Panc1 (cell line): ENCODE measurements around the gene NEURL2. TPM values are rescaled to one million over a fixed set of nuclear protein-coding genes. Genes with fewer than 3 reads are reported as not detected.

Experiments
- ATAC-seq: fragments of 200-7000 bp; cut with Tn5 transposase; 2 replicates; pipeline ENCODE4 v1.9.1; 2020; ENCODE audit warnings: mild to moderate bottlenecking, moderate library complexity
- BruUV-seq: library from RNA; stranded (reverse); fragments of 400-500 nt; replicated peaks from 2 replicates; lab custom pipeline; 2021; lab: Mats Ljungman, UMichigan
- CTCF ChIA-PET: fragments of 300-600 bp; sonication (Branson Sonifier 250); formaldehyde crosslinking; loops from one replicate; lab custom pipeline; 2022; ENCODE audit warnings: antibody characterized with exemption; lab: Charles Lee
- POLR2A ChIA-PET: fragments of 300-600 bp; sonication (Branson Sonifier 250); formaldehyde crosslinking; loops from one replicate; lab custom pipeline; 2022; ENCODE audit warnings: antibody characterized with exemption; lab: Charles Lee
- DNase-seq: peaks from one replicate; pipeline ENCODE4 v3.0.0-alpha.2; 2010; ENCODE audit warnings: low read depth, low spot score
- H3K27ac ChIP-seq: 2 replicates; pipeline ENCODE4 v1.5.1; 2011; ENCODE audit warnings: mild to moderate bottlenecking, low read length, inconsistent platforms
- H3K27me3 ChIP-seq: fragments of 200-500 bp; sonication (Bioruptor generic); 2 replicates; pipeline ENCODE4 v1.6.0; 2014; ENCODE audit warnings: low read length, inconsistent platforms; ENCODE audit not compliant: control insufficient read depth, insufficient read depth
- H3K36me3 ChIP-seq: fragments of 200-500 bp; sonication (Bioruptor generic); 2 replicates; pipeline ENCODE4 v1.5.1; 2014; ENCODE audit warnings: inconsistent platforms, mild to moderate bottlenecking, low read length, moderate library complexity; ENCODE audit not compliant: control insufficient read depth, insufficient read depth
- H3K4me1 ChIP-seq: 2 replicates; pipeline ENCODE4 v1.5.1; 2011; ENCODE audit warnings: inconsistent platforms, mild to moderate bottlenecking, low read length, moderate library complexity; ENCODE audit not compliant: control insufficient read depth, insufficient read depth
- H3K4me3 ChIP-seq, 2 experiments: 2 replicates each; pipeline ENCODE4 v1.5.1; 2011 to 2012; ENCODE audit warnings: low read depth in 2 of 2, low read length in 2 of 2, mild to moderate bottlenecking in 2 of 2, inconsistent platforms in 1 of 2, moderate library complexity in 1 of 2
- H3K9me3 ChIP-seq: fragments of 200-500 bp; sonication (Bioruptor generic); 2 replicates; pipeline ENCODE4 v1.5.1; 2014; ENCODE audit warnings: low read depth, mild to moderate bottlenecking, inconsistent platforms, low read length, moderate library complexity; ENCODE audit not compliant: control insufficient read depth, insufficient read depth
- POLR2AphosphoS5 ChIP-seq: IDR thresholded peaks from 2 replicates; pipeline ENCODE4 v1.6.1; 2012; ENCODE audit warnings: mild to moderate bottlenecking, low read depth, low read length, moderate library complexity
- REST ChIP-seq, 2 experiments: IDR thresholded peaks; 2 replicates each; pipeline ENCODE4 v1.6.1; 2011 to 2012; ENCODE audit warnings: low read depth in 2 of 2, control low read depth in 1 of 2, low read length in 1 of 2, mild to moderate bottlenecking in 1 of 2, moderate library complexity in 1 of 2; ENCODE audit not compliant: insufficient read depth in 1 of 2
- SIN3A ChIP-seq: IDR thresholded peaks from 2 replicates; pipeline ENCODE4 v1.6.1; 2012; ENCODE audit warnings: low read depth, mild to moderate bottlenecking, low read length, moderate library complexity, borderline replicate concordance; ENCODE audit not compliant: insufficient read depth
- TCF7L2 ChIP-seq: IDR thresholded peaks from 2 replicates; pipeline ENCODE4 v1.6.1; 2011; ENCODE audit warnings: mild to moderate bottlenecking, low read depth, low read length, inconsistent platforms
- in situ Hi-C: cut with HindIII; loops from 2 replicates; pipeline ENCODE4 v1.10.0; 2016; ENCODE audit warnings: low sequenced_read_pairs, low pct_unique_long_range_greater_than_20kb
- intact Hi-C: fragments of 100-400 bp; cut with micrococcal nuclease; formaldehyde crosslinking; loops from one replicate; pipeline ENCODE4 v1.10.0; 2022; ENCODE audit not compliant: unreplicated experiment
- total RNA-seq: library from RNA; stranded (reverse); gene quantifications from one replicate; pipeline ENCODE4 v1.2.1, GENCODE V29; 2021; ENCODE audit not compliant: unreplicated experiment
- TF ChIP-seq, protein P1 (sequence below): fragments of 450-650 bp; IDR thresholded peaks from 2 replicates; pipeline ENCODE4 v1.5.1; 2017; ENCODE audit warnings: mild to moderate bottlenecking

NEURL2 gene
- total RNA-seq, 1 experiment from 2014 or later = 3.0 TPM

DNA sequence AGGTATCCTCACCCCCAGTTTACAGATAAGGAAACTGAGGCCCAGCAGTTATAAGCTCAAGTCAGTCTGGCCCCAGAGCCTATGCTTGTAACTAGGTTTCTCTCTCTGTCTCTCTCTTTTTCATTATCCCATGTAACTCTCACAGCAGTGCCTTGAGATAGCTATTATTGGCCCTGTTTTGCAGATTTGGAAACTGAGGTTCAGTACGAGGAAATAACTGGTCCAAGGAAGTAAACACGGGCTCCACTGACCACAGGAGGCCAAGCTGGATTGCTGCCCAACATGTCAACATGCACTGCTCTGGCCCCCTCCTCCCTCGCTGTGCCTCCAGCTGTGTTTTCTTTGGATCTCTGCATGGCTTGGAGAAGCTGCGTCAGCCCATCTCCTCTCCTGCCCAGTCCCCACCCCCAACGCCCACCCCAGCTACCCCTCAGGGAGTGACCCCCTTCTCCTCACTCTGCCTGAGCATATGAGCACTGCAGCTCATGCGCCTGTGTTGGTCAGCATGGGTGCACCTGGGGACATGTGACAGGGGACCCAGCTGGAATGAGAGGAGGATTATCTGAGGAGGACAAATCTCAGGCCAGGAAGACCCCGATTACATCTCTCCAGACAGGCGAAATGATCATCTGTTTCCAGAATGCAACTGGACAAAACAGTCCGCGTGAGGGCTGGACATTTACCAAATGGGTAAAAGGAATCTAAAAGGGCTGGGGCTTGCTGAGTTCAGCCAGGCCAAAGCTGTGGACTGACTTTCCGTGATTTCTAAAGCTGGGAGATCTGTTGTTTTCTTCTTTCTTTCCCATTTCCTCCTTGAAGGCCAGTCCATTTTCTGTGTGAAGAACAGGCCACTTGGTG is 28.8 kb upstream of the NEURL2 start:
- intact Hi-C loops (no loop called here), in situ Hi-C loops (no loop called here)
- TF ChIP-seq REST (IDR thresholded peaks at IDR 0.05; ENCODE audit: insufficient read depth in 1 of 2, low read depth in 2 of 2, low read length in 1 of 2) (no peak), SIN3A (no peak), POLR2AphosphoS5 (no peak), TCF7L2 (no peak)
- TF ChIP-seq, protein P1, sequence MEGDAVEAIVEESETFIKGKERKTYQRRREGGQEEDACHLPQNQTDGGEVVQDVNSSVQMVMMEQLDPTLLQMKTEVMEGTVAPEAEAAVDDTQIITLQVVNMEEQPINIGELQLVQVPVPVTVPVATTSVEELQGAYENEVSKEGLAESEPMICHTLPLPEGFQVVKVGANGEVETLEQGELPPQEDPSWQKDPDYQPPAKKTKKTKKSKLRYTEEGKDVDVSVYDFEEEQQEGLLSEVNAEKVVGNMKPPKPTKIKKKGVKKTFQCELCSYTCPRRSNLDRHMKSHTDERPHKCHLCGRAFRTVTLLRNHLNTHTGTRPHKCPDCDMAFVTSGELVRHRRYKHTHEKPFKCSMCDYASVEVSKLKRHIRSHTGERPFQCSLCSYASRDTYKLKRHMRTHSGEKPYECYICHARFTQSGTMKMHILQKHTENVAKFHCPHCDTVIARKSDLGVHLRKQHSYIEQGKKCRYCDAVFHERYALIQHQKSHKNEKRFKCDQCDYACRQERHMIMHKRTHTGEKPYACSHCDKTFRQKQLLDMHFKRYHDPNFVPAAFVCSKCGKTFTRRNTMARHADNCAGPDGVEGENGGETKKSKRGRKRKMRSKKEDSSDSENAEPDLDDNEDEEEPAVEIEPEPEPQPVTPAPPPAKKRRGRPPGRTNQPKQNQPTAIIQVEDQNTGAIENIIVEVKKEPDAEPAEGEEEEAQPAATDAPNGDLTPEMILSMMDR = no peak
- Histone ChIP-seq H3K27ac (no peak overlapping the region), H3K4me3 (no peak overlapping the region), H3K36me3 (no peaks in the 10 kb centered on the region), H3K4me1 (no peaks in the 10 kb centered on the region), H3K27me3 (no peaks in the 10 kb centered on the region), H3K9me3 (no peaks in the 10 kb centered on the region)
- no TSS peak for BruUV-seq
- POLR2A ChIA-PET = interaction anchor here (0.6 kb wide), 1 partner anchor 50 kb away, joined by 8 read pairs; no protein-coding TSS in a partner anchor
- CTCF ChIA-PET = no interaction called here
- DNase-seq = no peak
- no peak for ATAC-seq

GRCh38 chr20:45918779-45919537 is 27.9 kb upstream of the NEURL2 start:
- TF ChIP-seq POLR2AphosphoS5 = no peak
- H3K4me1 ChIP-seq = no peaks in the 10 kb centered on the region
- no peak overlapping the region for H3K27ac ChIP-seq
- no peak overlapping the region for H3K4me3 ChIP-seq
- H3K36me3 ChIP-seq = no peaks in the 10 kb centered on the region
- H3K9me3 ChIP-seq = no peaks in the 10 kb centered on the region
- in situ Hi-C loops = no loop called here
- DNase-seq = no peak
- no peak for ATAC-seq
- POLR2A ChIA-PET = interaction anchor here (0.8 kb wide), 1 partner anchor 18 kb away, joined by 3 read pairs; no protein-coding TSS in a partner anchor
- no peaks in the 10 kb centered on the region for H3K27me3 ChIP-seq
- CTCF ChIA-PET = no interaction called here
- intact Hi-C loops = no loop called here
- BruUV-seq = no TSS peak
